Stimulated activated CD8-positive, alpha-beta memory T cell treated with anti-CD3 and anti-CD28 coated beads, Interleukin-7, amount 100 ng/mL, for 4 hours (primary cell): Measurements from ENCODE around the gene LRRC37B.
"Not testable (repeated sequence)": the region's sequence is repeated elsewhere in the genome, so short reads cannot be mapped to it uniquely, and the experiment has no call there.

ENCODE experiments used
- DNase-seq, 2 donors: peaks; one replicate each; pipeline ENCODE4 v3.0.0-alpha.2; 2020; ENCODE audit warnings: low read depth in 2 of 2

Gene LRRC37B

DNA sequence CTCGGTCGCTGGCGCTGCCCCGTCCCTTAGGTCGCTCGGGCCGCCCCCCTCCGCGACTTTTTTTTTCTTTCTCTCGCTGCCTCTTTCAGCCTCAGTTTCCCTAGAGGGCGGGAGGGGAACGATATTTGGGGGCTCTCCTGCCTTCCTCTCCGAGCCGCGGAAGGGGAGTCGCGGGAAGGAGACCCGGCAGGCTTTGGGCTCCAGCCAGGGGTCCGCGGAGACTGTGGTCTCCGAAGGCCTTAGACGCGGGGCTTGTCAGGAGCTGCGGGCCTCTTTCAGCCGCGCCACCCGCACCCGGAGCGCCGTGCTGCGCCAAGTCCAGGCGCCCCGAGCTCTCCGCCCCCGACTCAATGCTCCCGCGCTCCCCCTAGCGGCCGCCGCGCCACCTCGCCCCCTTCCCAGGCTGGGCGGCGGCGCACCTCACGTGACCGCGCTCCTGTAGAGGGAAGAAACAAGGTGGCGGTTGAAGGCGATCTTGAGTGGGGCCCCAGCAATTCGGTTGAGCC, at the start of gene LRRC37B:
LRRC37B (plus strand) TSS at position 427 of the 506 bp plus-strand sequence. CDS start 14,010 bp downstream, outside the sequence.
- peak; percentile 72 to 81 for DNase-seq

DNA sequence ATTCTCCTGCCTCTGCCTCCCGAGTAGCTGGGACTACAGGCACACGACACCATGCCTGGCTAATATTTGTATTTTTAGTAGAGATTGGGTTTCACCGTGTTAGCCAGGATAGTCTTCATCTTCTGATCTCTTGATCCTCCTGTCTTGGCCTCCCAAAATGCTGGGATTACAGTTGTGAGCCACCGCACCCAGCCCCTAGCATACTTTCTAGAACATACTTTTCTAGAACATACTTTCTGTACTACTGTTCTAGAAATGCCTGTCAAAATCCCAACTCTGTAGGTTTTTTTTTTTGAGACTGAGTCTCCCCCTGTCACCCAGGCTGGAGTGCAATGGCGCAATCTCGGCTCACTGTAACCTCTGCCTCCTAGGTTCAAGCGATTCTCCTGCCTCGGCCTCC, 43.1 kb upstream of the LRRC37B start:
- not testable (repeated sequence) for DNase-seq

DNA sequence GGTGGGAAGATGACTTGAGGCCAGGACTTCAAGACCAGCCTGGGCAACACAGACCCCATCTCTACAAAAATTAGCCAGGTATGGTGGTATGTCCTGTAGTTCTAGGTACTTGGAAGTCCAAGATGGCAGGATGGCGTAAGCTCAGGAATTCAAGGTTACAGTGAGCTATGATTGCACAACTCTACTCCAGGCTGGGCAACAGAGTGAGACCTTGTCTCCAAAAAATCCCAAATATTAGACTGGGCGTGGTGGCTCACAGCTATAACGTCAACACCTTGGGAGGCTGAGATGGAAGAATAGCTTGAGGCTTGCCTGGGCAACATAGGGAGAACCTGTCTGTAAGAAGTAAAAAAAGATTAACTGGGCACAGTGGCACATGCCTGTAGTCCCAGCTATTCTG, 39.5 kb upstream of the LRRC37B start:
- DNase-seq, result no peak

DNA sequence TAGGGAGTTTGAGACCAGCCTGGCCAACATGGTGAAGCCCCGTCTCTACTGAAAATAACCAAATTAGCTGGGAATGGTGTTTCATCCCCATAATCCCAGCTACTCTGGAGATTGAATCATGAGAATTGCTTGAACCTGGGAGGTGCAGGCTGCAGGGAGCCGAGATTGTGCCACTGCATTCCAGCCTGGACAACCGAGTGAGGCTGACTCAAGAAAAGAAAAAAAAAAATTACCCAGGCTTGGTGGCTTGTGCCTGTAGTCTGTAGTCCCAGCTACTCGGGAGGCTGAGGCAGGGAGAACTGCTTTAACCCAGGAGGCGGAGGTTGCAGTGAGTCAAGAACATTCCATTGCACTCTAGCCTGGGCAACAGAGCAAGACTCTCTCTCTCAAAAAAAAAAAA, 36.8 kb upstream of the LRRC37B start:
- not testable (repeated sequence) for DNase-seq

DNA sequence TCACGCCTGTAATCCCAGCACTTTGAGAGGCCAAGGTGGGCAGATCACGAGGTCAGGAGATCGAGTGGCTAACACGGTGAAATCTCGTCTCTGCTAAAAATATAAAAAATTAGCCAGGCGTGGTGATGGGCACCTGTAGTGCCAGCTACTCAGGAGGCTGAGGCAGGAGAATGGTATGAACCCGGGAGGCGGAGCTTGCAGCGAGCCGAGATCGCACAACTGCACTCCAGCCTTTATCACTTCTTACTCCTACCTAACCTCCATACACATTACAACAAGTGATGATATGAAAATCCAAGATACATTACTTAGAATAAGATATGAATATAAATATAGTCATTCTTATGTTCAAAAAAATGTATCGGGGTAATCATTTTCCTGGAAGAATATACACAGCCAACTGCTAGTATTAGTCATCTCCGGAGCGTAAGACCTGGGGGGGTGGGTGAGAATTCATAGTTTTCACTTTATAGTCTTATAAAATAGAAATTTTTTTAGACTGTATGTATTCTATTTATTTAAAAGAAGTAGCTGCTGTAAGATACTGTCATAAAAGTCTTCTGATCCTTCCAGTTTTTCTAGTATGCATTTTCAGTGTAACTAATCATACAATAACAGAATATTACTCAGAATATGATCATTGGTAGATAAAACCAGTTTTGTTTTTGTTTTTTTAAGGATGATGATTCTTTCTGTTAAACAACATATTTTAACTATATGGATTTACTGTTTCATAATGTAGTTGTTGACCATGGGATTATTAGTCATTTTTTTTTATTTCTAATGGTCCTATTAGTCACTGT, 32.7 kb upstream of the LRRC37B start:
- DNase-seq, result not testable (repeated sequence)

DNA sequence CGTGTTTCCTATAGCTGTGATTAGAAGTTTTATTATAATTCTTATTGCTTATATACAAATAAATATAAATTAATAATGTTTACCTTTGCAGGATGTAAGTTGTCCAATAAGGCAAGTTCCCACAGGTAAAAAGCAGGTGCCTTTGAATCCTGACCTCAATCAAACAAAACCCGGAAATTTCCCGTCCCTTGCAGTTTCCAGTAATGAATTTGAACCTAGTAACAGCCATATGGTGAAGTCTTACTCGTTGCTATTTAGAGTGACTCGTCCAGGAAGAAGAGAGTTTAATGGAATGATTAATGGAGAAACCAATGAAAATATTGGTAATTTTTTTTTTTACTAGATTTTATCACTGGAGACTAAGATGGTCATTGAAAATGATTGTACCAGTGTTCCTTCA, 31.8 kb upstream of the LRRC37B start:
- not testable (repeated sequence) for DNase-seq

DNA sequence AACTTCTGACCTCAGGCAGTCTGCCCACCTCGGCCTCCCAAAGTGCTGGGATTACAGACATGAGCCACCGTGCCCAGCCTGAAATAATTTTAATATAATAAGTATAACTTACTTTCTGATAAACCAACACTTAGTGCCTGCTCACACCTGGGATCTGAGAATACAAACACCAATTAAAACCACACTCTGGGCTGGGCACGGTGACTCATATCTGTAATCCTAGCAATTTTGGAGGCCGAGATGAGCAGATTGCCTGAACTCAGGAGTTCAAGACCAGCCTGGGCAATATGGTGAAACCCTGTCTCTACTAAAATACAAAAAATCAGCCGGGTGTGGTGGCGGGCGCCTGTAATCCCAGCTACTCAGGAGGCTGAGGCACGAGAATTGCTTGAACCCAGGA, 15.4 kb upstream of the LRRC37B start:
- DNase-seq, result not testable (repeated sequence)

DNA sequence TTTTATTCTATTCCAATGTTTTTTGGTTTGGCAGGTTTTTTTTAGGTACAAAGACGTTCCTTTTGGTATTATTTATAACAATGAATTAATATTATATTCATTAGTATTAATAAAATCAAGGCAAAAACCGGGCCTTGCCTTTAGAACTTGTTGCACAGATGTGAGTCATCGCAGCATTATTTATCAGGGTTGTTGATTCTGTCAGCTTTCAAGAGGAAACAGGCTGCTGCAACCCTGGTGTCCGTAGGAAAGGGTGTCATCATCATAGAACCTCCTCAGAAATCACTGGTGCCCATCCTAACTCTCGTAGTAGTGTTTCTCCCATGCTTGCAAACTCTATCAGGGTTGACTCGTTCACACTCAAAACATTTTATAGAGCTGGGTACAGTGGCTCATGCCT, 10.2 kb upstream of the LRRC37B start:
- DNase-seq, result no peak

DNA sequence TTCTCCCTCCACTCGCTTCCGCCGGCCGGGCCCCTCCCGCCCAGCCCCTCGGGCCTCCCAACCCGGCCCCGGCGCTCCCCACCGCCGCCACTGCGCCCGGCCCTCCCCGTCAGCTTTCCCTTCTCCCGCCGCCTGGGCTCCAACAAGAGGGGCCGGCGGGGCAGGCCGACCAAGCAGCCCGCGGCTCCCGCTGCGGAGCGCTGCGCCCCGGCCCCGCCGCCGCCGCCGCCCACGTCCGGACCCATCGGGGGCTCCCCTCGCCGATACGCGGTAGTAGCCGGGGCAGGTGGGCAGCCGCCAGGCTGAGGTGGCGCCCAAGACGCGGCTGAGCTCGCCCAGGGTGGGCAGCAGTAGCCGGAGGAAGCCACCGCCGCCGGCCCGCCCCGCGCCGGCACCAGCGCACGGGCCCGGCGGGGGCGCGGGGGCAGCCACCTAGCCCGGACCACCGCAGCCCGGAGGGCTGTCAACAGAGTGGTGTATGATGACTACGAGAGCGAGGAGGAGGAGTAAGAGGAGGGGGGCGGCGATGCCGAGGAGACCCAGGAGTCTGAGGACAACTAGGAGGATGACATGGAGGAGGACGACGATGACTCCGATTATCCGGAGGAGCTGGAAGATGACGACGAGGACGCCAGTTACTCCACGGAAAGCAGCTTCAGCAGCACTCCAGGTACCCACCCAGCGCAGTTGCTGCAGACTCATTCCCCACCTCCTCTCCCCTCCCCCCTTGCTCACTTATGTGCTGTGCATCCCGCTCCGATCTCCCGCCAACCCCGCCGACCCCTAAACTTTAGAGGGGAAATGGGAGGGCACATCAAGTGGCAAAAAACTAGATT, 498 bp downstream of the LRRC37B start:
- DNase-seq, result peak in 1 of 2 donors; percentile 10

DNA sequence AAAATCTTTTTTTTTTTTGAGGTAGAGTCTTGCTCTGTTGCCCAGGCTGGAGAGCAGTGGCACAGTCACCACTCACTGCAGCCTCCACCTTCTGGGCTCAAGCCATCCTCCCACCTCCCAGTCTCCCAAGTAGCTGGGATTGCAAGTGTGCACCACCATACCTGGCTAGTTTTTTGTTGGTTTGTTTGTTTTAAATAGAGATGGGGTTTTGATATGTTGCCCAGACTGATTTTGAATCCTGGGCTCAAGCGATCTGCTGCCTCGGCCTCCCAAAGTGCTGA, 2.0 kb downstream of the LRRC37B start:
- DNase-seq, result no peak

DNA sequence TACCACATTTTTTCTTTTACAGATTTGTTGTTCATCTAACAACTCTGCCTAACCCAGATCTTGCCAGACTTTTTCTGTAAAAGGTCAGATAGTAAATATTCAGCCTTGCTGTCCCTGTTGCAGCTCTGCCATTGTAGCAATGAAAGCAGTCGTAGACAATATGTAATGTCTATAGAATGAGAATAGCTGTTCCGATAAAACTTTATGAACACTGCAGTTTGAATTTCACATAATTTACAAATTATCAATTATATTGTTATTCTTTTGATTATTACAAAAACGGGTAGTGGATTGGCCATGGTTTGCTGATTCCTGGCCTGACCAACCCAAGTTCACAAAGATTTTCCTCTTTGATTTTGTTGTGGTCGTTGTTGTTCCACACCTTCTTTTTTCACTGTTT, 2.9 kb downstream of the LRRC37B start:
- no peak for DNase-seq

DNA sequence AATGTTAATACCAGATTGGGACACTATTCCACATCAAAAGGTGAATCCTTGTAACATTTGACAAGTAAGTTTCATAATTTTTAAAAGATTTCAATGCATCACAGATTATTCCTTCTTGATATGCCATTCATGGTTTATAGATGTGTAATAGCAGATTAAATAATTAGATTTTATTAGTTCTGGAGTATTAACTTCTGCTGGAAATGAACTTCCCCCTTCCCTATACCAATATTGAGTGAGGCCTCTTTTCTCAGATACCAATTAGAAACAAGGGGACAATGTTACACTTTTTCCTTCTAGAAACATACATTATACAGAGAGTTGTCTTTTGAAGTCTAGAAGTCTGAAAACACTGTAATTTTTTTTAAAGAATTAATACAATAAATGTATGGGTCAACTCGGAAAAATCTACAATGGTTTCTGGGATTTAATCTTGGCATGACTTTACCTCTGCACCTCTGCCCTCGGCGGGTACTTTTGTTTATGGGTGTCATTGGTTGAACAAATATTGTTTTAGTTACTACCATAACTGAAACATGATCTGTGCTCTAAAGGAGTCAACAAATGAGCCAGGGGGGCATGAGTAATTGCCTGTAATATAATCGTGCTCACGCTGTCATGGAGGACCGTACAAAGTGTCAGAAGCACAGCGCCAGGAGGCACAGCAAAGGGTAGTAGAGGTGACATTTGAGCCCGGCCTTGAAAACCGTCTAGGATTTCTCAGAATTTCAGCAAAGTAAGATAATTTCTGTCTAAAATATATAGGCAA, 8.2 kb downstream of the LRRC37B start:
- DNase-seq, result no peak

DNA sequence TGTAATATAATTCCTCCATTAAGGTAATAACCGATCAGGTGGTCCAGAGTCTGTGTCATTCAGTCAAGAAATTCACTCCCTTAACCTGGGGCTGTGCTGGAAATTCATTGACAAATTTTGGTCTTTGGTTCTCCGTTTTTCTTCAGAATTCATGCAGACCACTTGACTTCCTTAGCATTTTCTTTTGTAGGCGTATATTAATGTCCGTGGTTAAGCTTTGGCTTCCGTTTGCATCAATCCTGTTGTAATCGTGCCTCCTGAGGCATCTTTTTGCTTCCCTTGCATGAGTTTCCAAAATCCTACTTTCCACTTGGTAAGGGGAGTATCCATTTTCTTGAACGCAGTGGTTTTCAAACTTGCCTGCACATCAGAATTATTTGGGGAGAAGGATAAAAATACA, 9.0 kb downstream of the LRRC37B start:
- DNase-seq, result no peak

DNA sequence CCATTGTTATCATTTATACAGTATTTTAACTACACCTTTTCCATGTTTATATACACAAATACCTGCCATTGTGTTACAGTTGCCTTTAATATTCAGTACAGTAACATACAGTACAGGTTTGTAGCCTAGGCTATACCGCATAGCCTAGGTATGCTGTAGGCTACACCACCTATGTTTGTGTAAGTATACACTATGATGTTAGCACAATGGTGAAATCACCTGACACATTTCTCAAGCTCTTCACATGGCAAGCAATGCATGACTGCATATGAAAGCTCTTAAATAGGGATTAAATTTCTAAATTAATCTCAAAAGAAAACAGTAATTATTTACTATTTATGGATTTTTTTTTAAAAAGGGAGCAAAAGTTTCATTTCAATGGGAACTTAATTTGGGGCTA, 12.0 kb downstream of the LRRC37B start:
- DNase-seq, result no peak

DNA sequence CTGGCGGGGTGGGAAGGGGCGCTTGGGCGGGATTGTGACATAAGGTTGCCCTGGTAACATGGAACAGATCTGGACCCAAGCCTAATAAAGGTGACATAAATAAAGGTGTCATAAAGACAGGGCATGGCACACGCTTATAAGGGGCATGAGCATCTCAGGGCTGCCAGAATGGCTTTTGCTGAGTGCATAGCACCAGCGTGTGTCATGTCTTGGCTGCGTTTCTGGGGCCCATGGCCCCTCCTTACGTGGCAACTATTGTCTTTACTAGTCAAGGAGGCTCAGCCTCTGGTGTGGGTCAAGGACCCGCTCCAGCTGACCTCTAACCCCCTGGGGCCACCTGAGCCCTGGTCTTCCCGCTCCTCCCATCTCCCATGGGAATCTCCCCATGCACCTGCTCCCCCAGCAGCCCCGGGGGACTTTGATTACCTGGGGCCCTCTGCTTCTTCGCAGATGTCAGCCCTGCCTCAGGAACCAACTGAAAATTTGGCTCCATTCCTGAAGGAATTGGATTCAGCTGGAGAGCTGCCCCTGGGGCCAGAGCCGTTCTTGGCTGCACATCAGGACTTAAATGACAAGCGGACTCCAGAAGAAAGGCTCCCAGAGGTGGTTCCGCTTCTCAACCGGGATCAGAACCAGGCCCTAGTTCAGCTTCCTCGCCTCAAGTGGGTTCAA, 13.9 kb downstream of the LRRC37B start:
- DNase-seq, result no peak

DNA sequence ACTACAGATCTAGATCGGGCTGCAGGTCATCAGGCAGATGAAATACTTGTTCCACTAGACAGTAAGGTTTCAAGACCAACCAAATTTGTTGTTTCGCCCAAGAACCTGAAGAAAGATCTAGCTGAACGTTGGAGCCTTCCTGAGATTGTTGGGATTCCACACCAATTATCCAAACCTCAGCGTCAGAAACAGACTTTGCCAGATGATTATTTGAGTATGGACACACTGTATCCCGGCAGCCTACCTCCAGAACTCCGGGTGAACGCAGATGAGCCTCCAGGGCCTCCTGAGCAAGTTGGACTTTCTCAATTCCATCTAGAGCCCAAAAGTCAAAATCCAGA, 14.4 kb downstream of the LRRC37B start:
- no peak for DNase-seq

DNA sequence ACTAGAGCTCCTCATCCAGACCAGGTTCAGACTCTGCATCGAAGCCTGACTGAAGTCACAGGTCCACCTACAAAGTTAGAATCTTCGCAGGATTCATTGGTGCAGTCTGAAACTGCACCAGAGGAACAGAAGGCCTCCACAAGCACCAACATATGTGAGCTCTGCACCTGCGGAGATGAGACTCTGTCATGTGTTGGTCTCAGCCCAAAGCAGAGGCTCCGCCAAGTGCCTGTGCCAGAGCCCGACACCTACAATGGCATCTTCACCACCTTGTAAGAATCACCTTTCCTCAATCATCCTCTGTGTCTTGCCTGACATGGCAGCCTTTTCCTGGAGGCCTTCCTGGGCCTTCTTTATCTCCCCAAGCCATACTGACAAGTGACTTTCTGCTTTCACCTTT, 15.4 kb downstream of the LRRC37B start:
- DNase-seq, result not testable (repeated sequence)

DNA sequence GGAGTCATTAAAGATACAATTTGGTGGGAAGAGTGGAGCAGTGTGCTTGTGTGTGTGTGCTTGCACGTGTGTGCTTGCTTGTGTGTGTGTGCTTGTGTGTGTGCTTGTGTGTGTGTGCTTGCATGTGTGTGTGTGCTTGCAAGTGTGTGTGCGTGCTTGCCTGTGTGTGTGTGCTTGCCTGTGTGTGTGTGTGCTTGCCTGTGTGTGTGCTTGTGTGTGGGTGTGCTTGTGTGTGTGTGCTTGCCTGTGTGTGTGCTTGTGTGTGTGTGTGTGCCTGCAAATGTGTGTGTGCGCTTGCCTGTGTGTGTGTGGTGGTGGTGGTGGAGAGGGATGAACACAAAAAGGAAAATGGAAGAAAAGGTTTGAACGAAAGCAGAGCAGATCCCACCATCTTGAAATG, 20.1 kb downstream of the LRRC37B start:
- not testable (repeated sequence) for DNase-seq

DNA sequence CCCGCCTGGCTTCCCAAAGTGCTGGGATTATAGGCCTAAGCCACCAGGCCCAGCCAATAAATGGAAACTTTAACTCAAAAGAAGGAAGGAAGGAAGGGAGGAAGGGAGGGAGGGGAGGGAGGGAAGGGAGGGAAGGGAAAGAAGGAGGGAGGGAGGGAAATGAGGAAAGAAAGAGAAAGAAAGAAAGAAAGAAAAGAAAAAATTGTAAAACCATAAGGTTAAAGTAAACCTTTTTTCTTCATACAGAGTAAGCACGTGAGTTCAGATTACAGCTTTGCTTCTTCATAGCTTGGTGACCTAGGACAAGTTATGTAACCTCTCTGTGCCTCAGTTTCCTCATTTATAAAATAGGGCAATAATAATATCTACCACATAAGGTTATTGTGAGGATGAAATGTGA, 26.0 kb downstream of the LRRC37B start:
- no peak for DNase-seq

DNA sequence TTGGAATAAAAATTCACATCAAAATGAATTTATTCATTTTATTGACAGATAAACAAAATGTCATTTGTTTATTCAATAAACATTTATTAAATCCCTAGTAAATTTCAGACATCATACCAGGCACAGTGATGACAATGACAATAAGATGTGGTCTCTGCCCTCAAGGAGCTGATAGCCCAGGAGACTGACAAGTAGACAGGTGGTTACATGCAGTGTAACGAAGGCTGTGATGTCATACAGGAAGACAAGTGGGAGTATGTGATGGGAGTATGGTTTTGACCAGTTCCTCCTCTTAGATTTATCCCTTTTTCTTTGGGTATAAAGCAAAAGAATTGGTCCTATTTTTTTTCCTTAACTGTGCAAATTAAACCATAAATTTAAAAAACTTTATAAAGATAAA, 26.6 kb downstream of the LRRC37B start:
- not testable (repeated sequence) for DNase-seq

DNA sequence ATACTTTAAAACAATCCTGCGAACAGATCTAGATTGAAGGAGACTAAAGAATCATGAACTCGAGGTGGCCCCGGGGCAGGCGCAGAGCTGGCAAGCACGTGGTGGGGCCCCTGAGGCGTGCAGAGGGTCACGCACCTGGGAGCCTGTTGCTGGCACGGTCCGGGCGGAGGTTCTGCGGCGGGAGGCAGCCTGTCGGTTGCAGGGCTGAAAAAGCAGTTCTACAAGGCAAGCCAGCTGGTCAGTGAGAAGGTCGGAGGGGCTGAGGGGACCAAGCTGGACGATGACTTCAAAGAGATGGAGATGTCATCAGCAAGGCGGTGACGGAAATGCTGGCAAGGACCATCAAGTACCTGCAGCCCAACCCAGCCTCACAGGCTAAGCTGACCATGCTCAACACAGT, 33.1 kb downstream of the LRRC37B start:
- DNase-seq, result not testable (repeated sequence)
